Upper lobe of left lung (tissue), 6 donors: ENCODE results near the gene HK1. TPM values are rescaled to one million over a fixed set of nuclear protein-coding genes. Genes with fewer than 3 reads are reported as not detected.
"Not testable (repeated sequence)": the region's sequence is repeated elsewhere in the genome, so short reads cannot be mapped to it uniquely, and the experiment has no call there.

Experiments used
- ATAC-seq, 2 donors: fragments of 200-7000 bp; cut with Tn5 transposase; one replicate each; pipeline ENCODE4 v1.9.1; 2022; ENCODE audit warnings: mild to moderate bottlenecking in 2 of 2, moderate library complexity in 2 of 2; ENCODE audit not compliant: low FRiP score in 2 of 2
- DNase-seq, 2 donors: peaks; one replicate each; pipeline ENCODE4 v3.0.0-alpha.2; 2019 to 2020
- H3K27ac ChIP-seq, 4 donors: fragments of 200-600 bp; sonication (generic); one replicate each; pipeline ENCODE4 v1.5.1; 2016 to 2019
- H3K27me3 ChIP-seq, 4 donors: fragments of 200-600 bp; sonication (generic); one replicate each; pipeline ENCODE4 v1.5.1; 2017 to 2019
- H3K36me3 ChIP-seq, 4 donors: fragments of 200-600 bp; sonication (generic); one replicate each; pipeline ENCODE4 v1.5.1; 2016 to 2019
- H3K4me1 ChIP-seq, 4 donors: fragments of 200-600 bp; sonication (generic); one replicate each; pipeline ENCODE4 v1.5.1; 2018 to 2019
- H3K4me3 ChIP-seq, 4 donors: fragments of 200-600 bp; sonication (generic); one replicate each; pipeline ENCODE4 v1.5.1; 2017 to 2019; ENCODE audit warnings: mild to moderate bottlenecking in 2 of 4, moderate library complexity in 1 of 4
- H3K9me3 ChIP-seq, 4 donors: fragments of 200-600 bp; sonication (generic); one replicate each; pipeline ENCODE4 v1.5.1; 2018 to 2019
- EP300 ChIP-seq, 4 donors: sonication (generic); formaldehyde crosslinking; IDR thresholded peaks; one replicate each; pipeline ENCODE4 v1.5.1; 2017; ENCODE audit warnings: antibody characterized with exemption in 4 of 4, control low read depth in 2 of 4
- POLR2A ChIP-seq, 4 donors: fragments of 450-650 bp; IDR thresholded peaks; one replicate each; pipeline ENCODE4 v1.5.1; 2016 to 2017; ENCODE audit warnings: antibody characterized with exemption in 4 of 4, mild to moderate bottlenecking in 2 of 4
- POLR2AphosphoS5 ChIP-seq, 2 donors: sonication (generic); formaldehyde crosslinking; IDR thresholded peaks; one replicate each; pipeline ENCODE4 v1.5.1; 2017; ENCODE audit warnings: antibody characterized with exemption in 2 of 2
- WGBS, 2 donors: methylation state at CpG; one replicate each; pipeline ENCODE4 v1.1.5; 2017 to 2018; 5-methylcytosine and 5-hydroxymethylcytosine counted together
- total RNA-seq, 6 donors: library from RNA; depleted of rRNA in 4 of 6; stranded (reverse); fragments of >200 nt in 4 of 6; gene quantifications; one replicate each; pipeline versions ENCODE4 v1.1.0 to v1.2.1, GENCODE V29; 2016 to 2021
- TF ChIP-seq, protein P1 (sequence below), 6 experiments: fragments of 450-650 bp in 4 of 6; fragments of 200-600 bp in 2 of 6; sonication (generic) in 2 of 6; IDR thresholded peaks; one replicate each; pipeline ENCODE4 v1.5.1; 2016 to 2019; ENCODE audit warnings: antibody characterized with exemption in 6 of 6
- donor health status: DM: no; HTN: no; CAD: no; lungs with moderate emphysema.
- donor health status: DM: no; HTN: yes; CAD: no; lungs with severe emphysema.

The HK1 gene
- total RNA-seq, 6 donors from 2014 or later = 60.8 to 98.5 (median 88.9) TPM

DNA sequence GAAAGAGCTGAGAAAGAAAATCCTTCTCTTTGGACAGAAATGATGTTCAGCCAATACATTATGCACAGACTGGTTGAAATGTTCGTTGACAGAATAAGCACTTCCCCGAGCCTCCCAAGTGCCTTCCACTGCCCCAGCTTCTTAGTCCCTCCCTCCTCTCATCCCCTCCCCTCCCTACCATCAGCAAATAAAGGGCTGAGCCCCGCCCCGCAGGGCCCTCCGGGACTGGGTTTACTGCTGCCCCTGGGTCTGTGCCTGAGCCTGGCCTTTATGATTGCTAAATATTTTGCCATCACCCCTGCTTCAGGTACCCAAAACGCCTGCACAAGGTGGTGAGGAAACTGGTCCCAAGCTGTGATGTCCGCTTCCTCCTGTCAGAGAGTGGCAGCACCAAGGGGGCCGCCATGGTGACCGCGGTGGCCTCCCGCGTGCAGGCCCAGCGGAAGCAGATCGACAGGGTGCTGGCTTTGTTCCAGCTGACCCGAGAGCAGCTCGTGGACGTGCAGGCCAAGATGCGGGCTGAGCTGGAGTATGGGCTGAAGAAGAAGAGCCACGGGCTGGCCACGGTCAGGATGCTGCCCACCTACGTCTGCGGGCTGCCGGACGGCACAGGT is 30.1 kb upstream of the HK1 start:
- H3K27ac ChIP-seq = no peak overlapping the region
- no peak for DNase-seq
- no peaks in the 10 kb centered on the region for H3K9me3 ChIP-seq
- TF ChIP-seq POLR2A (IDR thresholded peaks at IDR 0.05) = no peak
- TF ChIP-seq, protein P1, sequence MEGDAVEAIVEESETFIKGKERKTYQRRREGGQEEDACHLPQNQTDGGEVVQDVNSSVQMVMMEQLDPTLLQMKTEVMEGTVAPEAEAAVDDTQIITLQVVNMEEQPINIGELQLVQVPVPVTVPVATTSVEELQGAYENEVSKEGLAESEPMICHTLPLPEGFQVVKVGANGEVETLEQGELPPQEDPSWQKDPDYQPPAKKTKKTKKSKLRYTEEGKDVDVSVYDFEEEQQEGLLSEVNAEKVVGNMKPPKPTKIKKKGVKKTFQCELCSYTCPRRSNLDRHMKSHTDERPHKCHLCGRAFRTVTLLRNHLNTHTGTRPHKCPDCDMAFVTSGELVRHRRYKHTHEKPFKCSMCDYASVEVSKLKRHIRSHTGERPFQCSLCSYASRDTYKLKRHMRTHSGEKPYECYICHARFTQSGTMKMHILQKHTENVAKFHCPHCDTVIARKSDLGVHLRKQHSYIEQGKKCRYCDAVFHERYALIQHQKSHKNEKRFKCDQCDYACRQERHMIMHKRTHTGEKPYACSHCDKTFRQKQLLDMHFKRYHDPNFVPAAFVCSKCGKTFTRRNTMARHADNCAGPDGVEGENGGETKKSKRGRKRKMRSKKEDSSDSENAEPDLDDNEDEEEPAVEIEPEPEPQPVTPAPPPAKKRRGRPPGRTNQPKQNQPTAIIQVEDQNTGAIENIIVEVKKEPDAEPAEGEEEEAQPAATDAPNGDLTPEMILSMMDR (IDR thresholded peaks at IDR 0.05) = no peak
- TF ChIP-seq EP300 (IDR thresholded peaks at IDR 0.05) = no peak
- no peak for TF ChIP-seq POLR2AphosphoS5 (IDR thresholded peaks at IDR 0.05)
- no peak overlapping the region for H3K4me3 ChIP-seq
- no peak for ATAC-seq
- 80 to 90% methylated on average over 14 to 24 of the region's 24 CpGs for WGBS, 2 donors
- no peaks in the 10 kb centered on the region for H3K36me3 ChIP-seq
- no peaks in the 10 kb centered on the region for H3K4me1 ChIP-seq
- H3K27me3 ChIP-seq = no peaks in the 10 kb centered on the region

DNA sequence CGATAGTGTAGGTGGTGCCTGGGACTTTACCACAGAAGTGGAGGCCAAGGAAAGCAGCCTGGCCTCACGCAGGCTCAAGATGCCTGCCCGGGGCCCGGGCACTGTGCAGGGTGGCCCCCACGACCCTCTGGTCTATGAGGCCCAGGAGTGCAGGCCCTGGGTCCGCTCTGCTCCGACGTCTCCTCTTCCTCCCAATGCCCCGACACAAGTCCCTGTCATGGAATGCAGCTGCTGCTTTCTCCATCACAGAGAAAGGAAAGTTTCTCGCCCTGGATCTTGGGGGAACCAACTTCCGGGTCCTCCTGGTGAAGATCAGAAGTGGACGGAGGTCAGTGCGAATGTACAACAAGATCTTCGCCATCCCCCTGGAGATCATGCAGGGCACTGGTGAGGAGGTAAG is 28.3 kb upstream of the HK1 start:
- Histone ChIP-seq H3K4me3 (no peak overlapping the region), H3K9me3 (no peaks in the 10 kb centered on the region), H3K27me3 (no peaks in the 10 kb centered on the region), H3K4me1 (no peaks in the 10 kb centered on the region), H3K36me3 (no peaks in the 10 kb centered on the region), H3K27ac (no peak overlapping the region)
- no peak for ATAC-seq
- peak in 1 of 2 donors; percentile 55 for DNase-seq
- TF ChIP-seq EP300 (IDR thresholded peaks at IDR 0.05) (no peak), POLR2AphosphoS5 (IDR thresholded peaks at IDR 0.05) (no peak), POLR2A (IDR thresholded peaks at IDR 0.05) (no peak)
- TF ChIP-seq, protein P1 (IDR thresholded peaks at IDR 0.05) = no peak
- WGBS, 2 donors = 95 to 98% methylated on average over 14 of the region's 14 CpGs

DNA sequence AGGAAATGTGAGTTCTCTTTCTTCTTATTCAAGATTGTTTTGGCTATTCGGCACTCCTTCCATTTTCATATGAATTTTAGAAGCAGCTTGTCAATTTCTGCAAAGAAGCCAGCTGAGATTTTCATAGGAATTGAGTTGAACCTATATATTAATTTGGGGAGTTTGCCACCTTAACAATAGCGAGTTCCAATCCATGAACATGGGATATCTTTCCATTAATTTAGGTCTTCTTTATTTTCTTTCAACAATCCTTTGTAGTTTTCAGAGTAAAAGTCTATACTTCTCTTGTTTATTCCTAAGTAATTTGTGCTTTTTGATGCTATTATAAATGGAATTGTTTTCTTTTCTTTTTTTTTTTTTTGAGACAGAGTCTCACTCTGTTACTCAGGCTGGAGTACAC is 26.9 kb upstream of the HK1 start:
- WGBS, 2 donors = 90 to 95% methylated on average over 2 of the region's 2 CpGs
- H3K27ac ChIP-seq, H3K9me3 ChIP-seq, ATAC-seq, H3K4me3 ChIP-seq, DNase-seq, H3K4me1 ChIP-seq, H3K36me3 ChIP-seq, H3K27me3 ChIP-seq: not testable (repeated sequence)

DNA sequence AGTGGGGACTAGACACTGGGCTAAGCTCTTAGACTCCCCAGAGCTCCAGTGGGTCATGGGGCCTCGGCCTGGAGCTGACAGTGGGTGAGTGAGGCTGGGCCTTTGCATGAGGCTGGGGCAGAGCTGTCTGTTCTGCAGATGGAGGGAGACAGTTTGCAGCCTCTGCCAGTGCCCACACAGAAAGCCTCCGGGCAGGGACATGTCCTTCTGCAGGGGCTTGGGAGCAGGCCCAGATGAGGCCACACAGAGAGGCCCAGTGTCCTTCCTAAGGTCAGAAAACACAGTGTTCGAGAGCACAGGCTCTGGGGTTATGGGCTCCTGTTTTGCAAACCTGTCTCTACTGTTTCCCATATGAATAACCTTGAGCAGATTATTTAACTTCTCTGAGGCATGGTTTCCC is 25.1 kb upstream of the HK1 start:
- no peaks in the 10 kb centered on the region for H3K36me3 ChIP-seq
- 88 to 90% methylated on average over 3 of the region's 3 CpGs for WGBS, 2 donors
- TF ChIP-seq, protein P1 (IDR thresholded peaks at IDR 0.05) = no peak
- TF ChIP-seq EP300 (IDR thresholded peaks at IDR 0.05) (no peak), POLR2A (IDR thresholded peaks at IDR 0.05) (no peak)
- no peaks in the 10 kb centered on the region for H3K27me3 ChIP-seq
- no peak overlapping the region for H3K27ac ChIP-seq
- H3K4me1 ChIP-seq = no peaks in the 10 kb centered on the region
- DNase-seq (no peak), ATAC-seq (no peak)
- no peak overlapping the region for H3K4me3 ChIP-seq
- no peaks in the 10 kb centered on the region for H3K9me3 ChIP-seq

DNA sequence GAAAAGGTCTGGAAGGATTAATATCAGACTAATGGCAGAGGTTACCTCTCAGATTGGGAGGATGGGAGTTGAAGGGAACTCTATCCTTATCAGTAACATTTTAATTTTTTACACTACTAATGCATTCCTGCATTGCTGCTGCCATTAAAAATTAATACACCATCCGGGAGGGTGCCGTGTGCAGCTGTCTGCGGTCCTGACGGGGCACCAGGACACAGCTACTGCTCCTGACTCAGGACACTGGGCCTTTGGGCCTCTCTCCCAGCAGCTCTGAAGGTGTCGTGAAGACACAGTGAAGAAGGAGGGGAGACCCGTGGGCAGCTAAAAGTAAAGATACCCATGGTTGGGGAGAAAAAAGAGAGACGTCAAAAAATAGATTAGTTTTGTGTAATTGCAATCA is 23.4 kb upstream of the HK1 start:
- Histone ChIP-seq H3K27ac (no peak overlapping the region), H3K9me3 (no peaks in the 10 kb centered on the region), H3K27me3 (no peaks in the 10 kb centered on the region), H3K4me3 (no peak overlapping the region), H3K36me3 (no peaks in the 10 kb centered on the region), H3K4me1 (no peaks in the 10 kb centered on the region)
- TF ChIP-seq POLR2AphosphoS5 (IDR thresholded peaks at IDR 0.05) (no peak), POLR2A (IDR thresholded peaks at IDR 0.05) (no peak), EP300 (IDR thresholded peaks at IDR 0.05) (no peak)
- TF ChIP-seq, protein P1 (IDR thresholded peaks at IDR 0.05) = no peak
- DNase-seq = no peak
- 62 to 80% methylated on average over 7 of the region's 7 CpGs for WGBS, 2 donors
- no peak for ATAC-seq
